ENCODE data around the gene LAMP5.
A peak's percentile ranks its signal among the peaks of the same experiment; 100 is the strongest.

Gene LAMP5

GRCh38 chr20:9573335-9574151, 59.2 kb downstream of the LAMP5 start:
- Mint-ChIP-seq H3K4me1 (peaks cover 36% of the 10 kb centered on the region), H3K4me3 (no peak overlapping the region), H3K36me3 (ENCODE audit: low read depth) (no peaks in the 10 kb centered on the region), H3K27me3 (ENCODE audit: low read depth, poor library complexity) (peaks cover 9% of the 10 kb centered on the region), H3K9me3 (no peaks in the 10 kb centered on the region), H3K27ac (peak overlapping the region; percentile 47)
- peak; percentile 27 for DNase-seq
- no peak for TF ChIP-seq CTCF (IDR thresholded peaks at IDR 0.05)

GRCh38 chr20:9574181-9574580, 59.8 kb downstream of the LAMP5 start:
- peak; percentile 6 for DNase-seq
- H3K4me1 Mint-ChIP-seq = peaks cover 36% of the 10 kb centered on the region

GRCh38 chr20:9574776-9575175, 60.4 kb downstream of the LAMP5 start:
- H3K4me3 Mint-ChIP-seq = no peak overlapping the region

More at GRCh38 chr20:9574181-9574580, 59.8 kb downstream of the LAMP5 start:
- H3K36me3 Mint-ChIP-seq (ENCODE audit: low read depth) = no peaks in the 10 kb centered on the region
- peak overlapping the region; percentile 7 for H3K4me3 Mint-ChIP-seq
- peak overlapping the region; percentile 7 for H3K27ac Mint-ChIP-seq
- TF ChIP-seq CTCF (IDR thresholded peaks at IDR 0.05) = no peak
- peaks cover 9% of the 10 kb centered on the region for H3K27me3 Mint-ChIP-seq (ENCODE audit: low read depth, poor library complexity)
- H3K9me3 Mint-ChIP-seq = no peaks in the 10 kb centered on the region

GRCh38 chr20:9575836-9576235, 61.4 kb downstream of the LAMP5 start:
- Mint-ChIP-seq H3K27me3 (ENCODE audit: low read depth, poor library complexity) (peaks cover 15% of the 10 kb centered on the region), H3K4me1 (peaks cover 36% of the 10 kb centered on the region), H3K4me3 (no peak overlapping the region), H3K9me3 (no peaks in the 10 kb centered on the region), H3K27ac (no peak overlapping the region), H3K36me3 (ENCODE audit: low read depth) (no peaks in the 10 kb centered on the region)
- TF ChIP-seq CTCF (IDR thresholded peaks at IDR 0.05) = no peak
- DNase-seq = no peak

More at GRCh38 chr20:9574776-9575175, 60.4 kb downstream of the LAMP5 start:
- Mint-ChIP-seq H3K27ac (peak overlapping the region; percentile 22), H3K36me3 (ENCODE audit: low read depth) (no peaks in the 10 kb centered on the region), H3K4me1 (peaks cover 36% of the 10 kb centered on the region), H3K9me3 (no peaks in the 10 kb centered on the region), H3K27me3 (ENCODE audit: low read depth, poor library complexity) (peaks cover 9% of the 10 kb centered on the region)
- DNase-seq = no peak
- TF ChIP-seq CTCF (IDR thresholded peaks at IDR 0.05) = no peak

- no peaks in the 10 kb centered on the region for H3K36me3 Mint-ChIP-seq (ENCODE audit: low read depth)
- peaks cover 34% of the 10 kb centered on the region for H3K4me1 Mint-ChIP-seq
- no peak for TF ChIP-seq CTCF (IDR thresholded peaks at IDR 0.05)
- peaks cover 15% of the 10 kb centered on the region for H3K27me3 Mint-ChIP-seq (ENCODE audit: low read depth, poor library complexity)
- DNase-seq = no peak
- H3K4me3 Mint-ChIP-seq = no peak overlapping the region
- no peaks in the 10 kb centered on the region for H3K9me3 Mint-ChIP-seq
- H3K27ac Mint-ChIP-seq = no peak overlapping the region
Measured at GRCh38 chr20:9576695-9577094, 62.3 kb downstream of the LAMP5 start.

- Mint-ChIP-seq H3K9me3 (no peaks in the 10 kb centered on the region), H3K4me1 (peaks cover 27% of the 10 kb centered on the region), H3K4me3 (no peak overlapping the region), H3K36me3 (ENCODE audit: low read depth) (no peaks in the 10 kb centered on the region), H3K27ac (no peak overlapping the region), H3K27me3 (ENCODE audit: low read depth, poor library complexity) (peaks cover 11% of the 10 kb centered on the region)
- no peak for TF ChIP-seq CTCF (IDR thresholded peaks at IDR 0.05)
- DNase-seq = no peak
Measured at GRCh38 chr20:9577397-9577796, 63.0 kb downstream of the LAMP5 start.
